ENCODE results near the gene CPB2.

Gene CPB2

GRCh38 chr13:46043647-46044046 lies 61.2 kb downstream of the CPB2 start:
- DNase-seq, result no peak

- peak; percentile 13 for DNase-seq
Observed at GRCh38 chr13:46041419-46041839, 63.4 kb downstream of the CPB2 start.

GRCh38 chr13:46040763-46041162 lies 64.1 kb downstream of the CPB2 start:
- DNase-seq, result no peak

GRCh38 chr13:46039411-46040182 lies 65.2 kb downstream of the CPB2 start:
- no peak for DNase-seq

GRCh38 chr13:46038296-46038695 lies 66.5 kb downstream of the CPB2 start:
- no peak for DNase-seq

- no peak for DNase-seq
Observed at GRCh38 chr13:46035066-46035465, 69.8 kb downstream of the CPB2 start.

GRCh38 chr13:46032341-46032740 lies 72.5 kb downstream of the CPB2 start:
- no peak for DNase-seq

- DNase-seq, result no peak
Observed at GRCh38 chr13:46031581-46032263, 73.1 kb downstream of the CPB2 start.

GRCh38 chr13:46025157-46025556 lies 79.7 kb downstream of the CPB2 start:
- no peak for DNase-seq

GRCh38 chr13:46022481-46022880 lies 82.4 kb downstream of the CPB2 start:
- no peak for DNase-seq

GRCh38 chr13:46016216-46016615 lies 88.6 kb downstream of the CPB2 start:
- DNase-seq, result no peak

- DNase-seq, result no peak
Observed at GRCh38 chr13:46015366-46015765, 89.5 kb downstream of the CPB2 start.

- no peak for DNase-seq
Observed at GRCh38 chr13:46012404-46012803, 92.4 kb downstream of the CPB2 start.

GRCh38 chr13:46010148-46010547 lies 94.7 kb downstream of the CPB2 start:
- DNase-seq, result peak; percentile 10

GRCh38 chr13:46008631-46009030 lies 96.2 kb downstream of the CPB2 start:
- no peak for DNase-seq

GRCh38 chr13:46006688-46007452 lies 98.0 kb downstream of the CPB2 start:
- no peak for DNase-seq

GRCh38 chr13:46004491-46004890 lies 100.3 kb downstream of the CPB2 start:
- no peak for DNase-seq

All from eye (tissue), 1 donor.